ENCODE data around the gene ITGA1. TPM values are rescaled to one million over a fixed set of nuclear protein-coding genes. Genes with fewer than 3 reads are reported as not detected.

The ITGA1 gene
- total RNA-seq, 1 donor from 2014 or later = 2.5 TPM

- no peak for DNase-seq (ENCODE audit: low spot score)
- H3K4me1 Mint-ChIP-seq (ENCODE audit: low read depth) = no peaks in the 10 kb centered on the region
- H3K4me3 Mint-ChIP-seq = no peak overlapping the region
- intact Hi-C loops (cut with micrococcal nuclease) = no loop called here
- H3K36me3 Mint-ChIP-seq (ENCODE audit: low read depth) = no peaks in the 10 kb centered on the region
- no peak overlapping the region for H3K27ac Mint-ChIP-seq
- peaks cover under 1% of the 10 kb centered on the region for H3K27me3 Mint-ChIP-seq (ENCODE audit: insufficient read depth)
- H3K9me3 Mint-ChIP-seq = no peaks in the 10 kb centered on the region
These were observed 121.5 kb downstream of the ITGA1 start for GRCh38 chr5:52909192-52909591.

DNA sequence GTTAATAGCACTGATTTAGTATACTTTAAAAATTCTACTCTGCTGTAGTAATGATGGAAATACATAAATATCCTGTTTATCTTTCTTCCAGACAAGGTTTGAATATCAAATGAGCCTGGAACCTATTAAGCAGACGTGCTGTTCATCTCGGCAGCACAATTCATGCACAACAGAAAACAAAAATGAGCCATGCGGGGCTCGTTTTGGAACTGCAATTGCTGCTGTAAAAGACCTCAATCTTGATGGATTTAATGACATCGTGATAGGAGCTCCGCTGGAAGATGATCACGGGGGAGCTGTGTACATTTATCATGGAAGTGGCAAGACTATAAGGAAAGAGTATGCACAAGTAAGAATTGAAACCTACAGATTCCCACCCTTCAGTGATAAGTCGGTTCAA lies 122.4 kb downstream of the ITGA1 start:
- Mint-ChIP-seq H3K4me1 (ENCODE audit: low read depth) (peaks cover 4% of the 10 kb centered on the region), H3K27ac (no peak overlapping the region), H3K9me3 (no peaks in the 10 kb centered on the region), H3K36me3 (ENCODE audit: low read depth) (no peaks in the 10 kb centered on the region), H3K4me3 (no peak overlapping the region), H3K27me3 (ENCODE audit: insufficient read depth) (no peaks in the 10 kb centered on the region)
- no peak for DNase-seq (ENCODE audit: low spot score)
- intact Hi-C loops (cut with micrococcal nuclease) = no loop called here

DNA sequence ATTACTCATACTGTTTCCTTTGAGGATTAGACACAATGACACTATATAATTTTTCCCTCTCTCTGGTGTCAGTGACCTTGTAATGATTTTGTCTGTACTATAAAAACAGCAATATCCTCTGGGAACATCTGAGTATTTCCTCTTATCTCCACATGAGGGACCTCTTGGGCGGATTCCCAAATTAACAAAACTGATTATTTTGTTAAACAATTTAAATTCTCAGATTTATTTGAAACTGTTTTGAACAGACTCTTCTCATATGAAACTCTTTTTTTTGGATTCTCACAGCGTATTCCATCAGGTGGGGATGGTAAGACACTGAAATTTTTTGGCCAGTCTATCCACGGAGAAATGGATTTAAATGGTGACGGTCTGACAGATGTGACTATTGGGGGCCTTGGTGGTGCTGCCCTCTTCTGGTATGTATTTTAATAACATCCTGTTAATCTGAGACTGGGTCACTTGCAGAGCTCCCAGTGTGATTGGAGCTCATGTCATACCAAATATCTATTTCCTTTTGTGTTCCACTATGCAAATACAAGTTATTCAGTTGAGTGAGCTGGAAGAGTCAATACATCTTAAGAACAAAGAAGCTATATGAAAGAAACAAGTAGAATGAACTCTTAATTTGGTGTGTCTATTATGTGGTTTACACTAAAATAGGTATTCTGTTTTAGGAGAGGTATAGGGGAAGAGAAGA lies 127.6 kb downstream of the ITGA1 start:
- DNase-seq (ENCODE audit: low spot score) = peak; percentile 34
- Mint-ChIP-seq H3K4me3 (peak overlapping the region; percentile 34), H3K9me3 (no peaks in the 10 kb centered on the region), H3K27me3 (ENCODE audit: insufficient read depth) (peaks cover 4% of the 10 kb centered on the region), H3K36me3 (ENCODE audit: low read depth) (no peaks in the 10 kb centered on the region), H3K27ac (no peak overlapping the region), H3K4me1 (ENCODE audit: low read depth) (peaks cover 10% of the 10 kb centered on the region)
- intact Hi-C loops (cut with micrococcal nuclease) = loop anchor here (1.0 to 5.0 kb wide), 9 partner anchors 67 to 353 kb away; partner anchors contain the start of genes ITGA1 and PELO

DNA sequence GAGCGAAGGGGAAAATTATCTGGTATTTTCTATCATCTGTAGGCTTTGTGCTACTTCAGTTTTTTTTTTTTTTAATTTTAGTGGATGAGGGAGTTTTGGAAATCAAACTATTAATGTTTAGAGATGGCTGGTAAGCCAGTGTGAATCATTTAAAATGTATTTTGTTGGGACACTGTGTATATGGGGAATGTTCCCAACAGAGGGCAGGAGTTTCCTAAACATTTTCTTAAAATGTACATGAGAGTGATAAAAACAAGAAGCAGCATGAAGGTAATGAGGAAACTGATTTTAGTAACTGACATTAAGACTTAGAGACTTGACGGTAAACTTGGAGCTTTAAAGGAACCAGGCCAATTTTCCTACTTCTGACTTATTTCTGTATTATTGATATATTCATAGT lies 133.2 kb downstream of the ITGA1 start:
- no peak for DNase-seq (ENCODE audit: low spot score)
- peaks cover 16% of the 10 kb centered on the region for H3K27me3 Mint-ChIP-seq (ENCODE audit: insufficient read depth)
- no peak overlapping the region for H3K27ac Mint-ChIP-seq
- peaks cover 6% of the 10 kb centered on the region for H3K4me1 Mint-ChIP-seq (ENCODE audit: low read depth)
- no peaks in the 10 kb centered on the region for H3K36me3 Mint-ChIP-seq (ENCODE audit: low read depth)
- intact Hi-C loops (cut with micrococcal nuclease) = no loop called here
- no peak overlapping the region for H3K4me3 Mint-ChIP-seq
- no peaks in the 10 kb centered on the region for H3K9me3 Mint-ChIP-seq

DNA sequence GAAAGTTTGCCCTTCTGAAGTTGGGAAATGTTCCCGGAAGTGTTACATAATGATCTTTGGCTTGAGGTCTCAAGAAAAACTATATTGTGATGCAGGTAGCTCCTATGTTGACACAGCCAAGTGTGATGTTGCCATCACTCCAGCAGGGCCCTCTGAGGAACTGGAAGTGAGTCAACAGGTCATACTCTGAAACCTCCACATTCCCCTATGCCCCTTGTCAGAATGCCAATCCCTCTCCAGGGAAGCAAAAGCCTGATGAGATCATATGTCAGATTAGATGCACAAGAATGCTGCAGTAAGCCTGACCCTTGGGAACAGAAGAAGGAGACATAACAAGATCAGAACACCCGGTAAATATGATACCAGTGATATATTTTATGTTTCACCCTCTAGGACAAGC lies 134.7 kb downstream of the ITGA1 start:
- peaks cover 6% of the 10 kb centered on the region for H3K4me1 Mint-ChIP-seq (ENCODE audit: low read depth)
- H3K36me3 Mint-ChIP-seq (ENCODE audit: low read depth) = no peaks in the 10 kb centered on the region
- no peaks in the 10 kb centered on the region for H3K9me3 Mint-ChIP-seq
- no peak overlapping the region for H3K27ac Mint-ChIP-seq
- H3K4me3 Mint-ChIP-seq = no peak overlapping the region
- intact Hi-C loops (cut with micrococcal nuclease) = no loop called here
- no peak for DNase-seq (ENCODE audit: low spot score)
- peaks cover 15% of the 10 kb centered on the region for H3K27me3 Mint-ChIP-seq (ENCODE audit: insufficient read depth)

GRCh38 chr5:52924456-52924855 lies 136.7 kb downstream of the ITGA1 start:
- DNase-seq (ENCODE audit: low spot score) = no peak
- H3K4me1 Mint-ChIP-seq (ENCODE audit: low read depth) = peaks cover 6% of the 10 kb centered on the region
- peaks cover 5% of the 10 kb centered on the region for H3K36me3 Mint-ChIP-seq (ENCODE audit: low read depth)
- H3K27me3 Mint-ChIP-seq (ENCODE audit: insufficient read depth) = peaks cover 14% of the 10 kb centered on the region
- H3K27ac Mint-ChIP-seq = no peak overlapping the region
- intact Hi-C loops (cut with micrococcal nuclease) = no loop called here
- H3K9me3 Mint-ChIP-seq = no peaks in the 10 kb centered on the region
- no peak overlapping the region for H3K4me3 Mint-ChIP-seq

GRCh38 chr5:52925001-52925400 lies 137.3 kb downstream of the ITGA1 start:
- intact Hi-C loops (cut with micrococcal nuclease) = no loop called here
- no peak overlapping the region for H3K4me3 Mint-ChIP-seq
- no peaks in the 10 kb centered on the region for H3K9me3 Mint-ChIP-seq
- DNase-seq (ENCODE audit: low spot score) = no peak
- H3K4me1 Mint-ChIP-seq (ENCODE audit: low read depth) = peaks cover 6% of the 10 kb centered on the region
- peaks cover 14% of the 10 kb centered on the region for H3K27me3 Mint-ChIP-seq (ENCODE audit: insufficient read depth)
- H3K36me3 Mint-ChIP-seq (ENCODE audit: low read depth) = peaks cover 5% of the 10 kb centered on the region
- H3K27ac Mint-ChIP-seq = no peak overlapping the region

- Mint-ChIP-seq H3K4me1 (ENCODE audit: low read depth) (peaks cover 6% of the 10 kb centered on the region), H3K36me3 (ENCODE audit: low read depth) (peaks cover 5% of the 10 kb centered on the region), H3K27ac (no peak overlapping the region), H3K4me3 (no peak overlapping the region), H3K9me3 (no peaks in the 10 kb centered on the region), H3K27me3 (ENCODE audit: insufficient read depth) (peaks cover 13% of the 10 kb centered on the region)
- intact Hi-C loops (cut with micrococcal nuclease) = no loop called here
- DNase-seq (ENCODE audit: low spot score) = no peak
These were observed 141.0 kb downstream of the ITGA1 start for GRCh38 chr5:52928689-52929088.

DNA sequence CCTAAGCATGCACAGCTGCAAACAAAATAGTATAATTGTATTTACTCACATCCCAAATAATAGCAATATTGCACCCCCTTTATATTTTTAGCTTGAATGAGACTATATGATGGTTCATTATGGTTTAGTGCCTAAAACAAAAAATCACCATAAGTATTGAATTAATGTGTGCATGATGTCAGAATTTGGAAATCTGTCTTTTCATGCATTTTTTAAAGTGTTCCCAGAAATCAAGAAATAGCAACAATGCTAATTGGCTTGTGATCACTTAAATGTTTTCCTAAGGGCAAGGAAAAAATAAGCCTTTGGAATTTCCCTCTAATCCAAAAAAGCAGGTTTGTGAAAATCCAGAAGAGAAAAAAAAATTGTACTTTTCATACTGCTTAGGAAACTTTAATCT lies 150.5 kb downstream of the ITGA1 start:
- intact Hi-C loops (cut with micrococcal nuclease) = no loop called here
- Mint-ChIP-seq H3K4me3 (no peak overlapping the region), H3K27me3 (ENCODE audit: insufficient read depth) (no peaks in the 10 kb centered on the region)

GRCh38 chr5:52943285-52943684 lies 155.6 kb downstream of the ITGA1 start:
- no peaks in the 10 kb centered on the region for H3K9me3 Mint-ChIP-seq
- no peaks in the 10 kb centered on the region for H3K36me3 Mint-ChIP-seq (ENCODE audit: low read depth)
- H3K27me3 Mint-ChIP-seq (ENCODE audit: insufficient read depth) = no peaks in the 10 kb centered on the region
- no peak overlapping the region for H3K27ac Mint-ChIP-seq
- no peak for DNase-seq (ENCODE audit: low spot score)
- intact Hi-C loops (cut with micrococcal nuclease) = no loop called here
- peaks cover 15% of the 10 kb centered on the region for H3K4me1 Mint-ChIP-seq (ENCODE audit: low read depth)
- no peak overlapping the region for H3K4me3 Mint-ChIP-seq

More for the DNA sequence above, 150.5 kb downstream of the ITGA1 start:
- Mint-ChIP-seq H3K9me3 (no peaks in the 10 kb centered on the region), H3K36me3 (ENCODE audit: low read depth) (no peaks in the 10 kb centered on the region), H3K27ac (no peak overlapping the region), H3K4me1 (ENCODE audit: low read depth) (no peaks in the 10 kb centered on the region)
- no peak for DNase-seq (ENCODE audit: low spot score)

GRCh38 chr5:52943808-52944207 lies 156.1 kb downstream of the ITGA1 start:
- no peak for DNase-seq (ENCODE audit: low spot score)
- no peak overlapping the region for H3K27ac Mint-ChIP-seq
- intact Hi-C loops (cut with micrococcal nuclease) = no loop called here
- H3K27me3 Mint-ChIP-seq (ENCODE audit: insufficient read depth) = no peaks in the 10 kb centered on the region
- H3K4me3 Mint-ChIP-seq = no peak overlapping the region
- H3K9me3 Mint-ChIP-seq = no peaks in the 10 kb centered on the region
- H3K36me3 Mint-ChIP-seq (ENCODE audit: low read depth) = no peaks in the 10 kb centered on the region
- peaks cover 20% of the 10 kb centered on the region for H3K4me1 Mint-ChIP-seq (ENCODE audit: low read depth)

GRCh38 chr5:52945040-52945439 lies 157.3 kb downstream of the ITGA1 start:
- no peaks in the 10 kb centered on the region for H3K36me3 Mint-ChIP-seq (ENCODE audit: low read depth)
- no peaks in the 10 kb centered on the region for H3K9me3 Mint-ChIP-seq
- peaks cover 25% of the 10 kb centered on the region for H3K4me1 Mint-ChIP-seq (ENCODE audit: low read depth)
- H3K27ac Mint-ChIP-seq = no peak overlapping the region
- DNase-seq (ENCODE audit: low spot score) = no peak
- intact Hi-C loops (cut with micrococcal nuclease) = loop anchor here (5.0 kb wide), 2 partner anchors 537 to 1272 kb away; partner anchors contain the start of gene FST
- H3K27me3 Mint-ChIP-seq (ENCODE audit: insufficient read depth) = no peaks in the 10 kb centered on the region
- peak overlapping the region; percentile 51 for H3K4me3 Mint-ChIP-seq

GRCh38 chr5:52947208-52947607 lies 159.5 kb downstream of the ITGA1 start:
- intact Hi-C loops (cut with micrococcal nuclease) = loop anchor here (5.0 kb wide), 2 partner anchors 535 to 1270 kb away; partner anchors contain the start of gene FST
- no peaks in the 10 kb centered on the region for H3K9me3 Mint-ChIP-seq

More at GRCh38 chr5:52947208-52947607, 159.5 kb downstream of the ITGA1 start:
- H3K36me3 Mint-ChIP-seq (ENCODE audit: low read depth) = no peaks in the 10 kb centered on the region
- H3K4me1 Mint-ChIP-seq (ENCODE audit: low read depth) = peaks cover 31% of the 10 kb centered on the region
- H3K4me3 Mint-ChIP-seq = no peak overlapping the region
- DNase-seq (ENCODE audit: low spot score) = no peak
- no peaks in the 10 kb centered on the region for H3K27me3 Mint-ChIP-seq (ENCODE audit: insufficient read depth)
- no peak overlapping the region for H3K27ac Mint-ChIP-seq

Data from activated T-helper 1 cell treated with anti-CD3 and anti-CD28 coated beads, Interleukin-12 subunit alpha, Interleukin-12 subunit beta, Interleukin-2, Interleukin-4 antibody, amounts not matched to agents 30 ng/mL and 10 ng/mL and 1 ng/mL, durations not matched to agents 14 hours and 24 hours and 36 hours (primary cell).